HepG2 (cell line): ENCODE data around the gene RNF6. TPM values are rescaled to one million over a fixed set of nuclear protein-coding genes. Genes with fewer than 3 reads are reported as not detected.

ENCODE experiments used
- CEBPB ChIP-seq: IDR thresholded peaks from 2 replicates; pipeline ENCODE4 v1.6.1; 2011; ENCODE audit warnings: low read depth, low read length, improper control_type of control experiment, borderline replicate concordance
- GTF2F1 ChIP-seq: fragments of 150-350 bp; IDR thresholded peaks from 2 replicates; pipeline ENCODE4 v1.6.1; 2014; ENCODE audit warnings: low read length
- HCFC1 ChIP-seq: fragments of 150-350 bp; IDR thresholded peaks from 2 replicates; pipeline ENCODE4 v1.6.1; 2014; ENCODE audit warnings: low read depth, low read length
- PAF1 ChIP-seq: IDR thresholded peaks from 2 replicates; pipeline ENCODE4 v1.6.1; 2016; ENCODE audit warnings: missing genetic modification reagents, missing compliant biosample characterization
- RAD21 ChIP-seq: fragments of 450-650 bp; formaldehyde crosslinking; IDR thresholded peaks from 2 replicates; pipeline ENCODE4 v1.5.0; 2020; ENCODE audit warnings: mild to moderate bottlenecking
- REL ChIP-seq: sonication (generic); formaldehyde crosslinking; conservative IDR thresholded peaks from 2 replicates; pipeline ENCODE4 v1.8.0; 2022; ENCODE audit warnings: mild to moderate bottlenecking, missing genetic modification reagents, moderate library complexity
- RELA ChIP-seq: sonication (generic); formaldehyde crosslinking; IDR thresholded peaks from 2 replicates; pipeline ENCODE4 v1.4.0; 2020; ENCODE audit warnings: missing genetic modification reagents
- TSC22D2 ChIP-seq: sonication (generic); formaldehyde crosslinking; IDR thresholded peaks from 2 replicates; pipeline ENCODE4 v1.5.1; 2020; ENCODE audit warnings: missing genetic modification reagents, mild to moderate bottlenecking, borderline replicate concordance
- ZNF224 ChIP-seq: sonication (generic); formaldehyde crosslinking; IDR thresholded peaks from 2 replicates; pipeline ENCODE4 v1.5.0; 2020; ENCODE audit warnings: mild to moderate bottlenecking, missing genetic modification reagents
- ZNF446 ChIP-seq: sonication (generic); formaldehyde crosslinking; IDR thresholded peaks from 2 replicates; pipeline ENCODE4 v1.5.0; 2020; ENCODE audit warnings: mild to moderate bottlenecking, missing genetic modification reagents
- ZNF460 ChIP-seq: sonication (generic); formaldehyde crosslinking; IDR thresholded peaks from 2 replicates; pipeline ENCODE4 v1.5.1; 2020; ENCODE audit warnings: missing genetic modification reagents, mild to moderate bottlenecking, borderline replicate concordance
- ZNF549 ChIP-seq: sonication (generic); formaldehyde crosslinking; IDR thresholded peaks from 2 replicates; pipeline ENCODE4 v1.5.0; 2020; ENCODE audit warnings: missing genetic modification reagents
- polyA plus RNA-seq, 8 experiments: library from polyadenylated mRNA; depleted of rRNA in 3 of 8; stranded (reverse) in 7 of 8; unstranded in 1 of 8; fragments of >200 nt; fragmentation: Illumina TruSeq in 4 of 8; extraction: Trizol in 4 of 8; gene quantifications; 2 replicates each; pipeline versions ENCODE4 v1.2.1 to v1.2.3, GENCODE V29; 2011 to 2016; ENCODE audit warnings: low read depth in 4 of 8, missing spikeins in 1 of 8, mixed read lengths in 1 of 8; ENCODE audit not compliant: insufficient read depth in 1 of 8
- total RNA-seq, 5 experiments: library from RNA; depleted of rRNA; stranded (reverse); fragments of >200 nt; fragmentation: Illumina TruSeq; extraction: Trizol; gene quantifications; 2 replicates each; pipeline ENCODE4 v1.2.3, GENCODE V29; 2016; ENCODE audit warnings: low read depth in 1 of 5
- TF ChIP-seq, protein P1 (sequence below): sonication (generic); formaldehyde crosslinking; IDR thresholded peaks from 2 replicates; pipeline ENCODE4 v1.4.0; 2020; ENCODE audit warnings: missing genetic modification reagents
- TF ChIP-seq, protein P2 (sequence below): sonication (generic); formaldehyde crosslinking; IDR thresholded peaks from 2 replicates; pipeline ENCODE4 v1.5.0; 2020; ENCODE audit warnings: mild to moderate bottlenecking, missing genetic modification reagents, moderate library complexity
- TF ChIP-seq, protein P3 (sequence below): IDR thresholded peaks from 2 replicates; pipeline ENCODE4 v1.4.0; 2020; ENCODE audit warnings: mild to moderate bottlenecking, missing genetic modification reagents
- TF ChIP-seq, protein P4 (sequence below): sonication (generic); formaldehyde crosslinking; IDR thresholded peaks from 2 replicates; pipeline ENCODE4 v1.4.0; 2020; ENCODE audit warnings: missing genetic modification reagents
- TF ChIP-seq, protein P5 (sequence below): IDR thresholded peaks from 2 replicates; pipeline ENCODE4 v1.6.1; 2016; ENCODE audit warnings: missing biosample characterization, missing genetic modification reagents, low read depth
- TF ChIP-seq, protein P6 (sequence below): sonication (generic); formaldehyde crosslinking; IDR thresholded peaks from 2 replicates; pipeline ENCODE4 v1.8.0; 2022; ENCODE audit warnings: missing genetic modification reagents, low read depth, mild to moderate bottlenecking, borderline replicate concordance

RNF6 gene
- total and polyA plus RNA-seq, 2 of the 13 experiments (the other 11 are each of a cell fraction or from before 2014, with no cell fraction given) = 14.6 to 36.8 TPM

DNA sequence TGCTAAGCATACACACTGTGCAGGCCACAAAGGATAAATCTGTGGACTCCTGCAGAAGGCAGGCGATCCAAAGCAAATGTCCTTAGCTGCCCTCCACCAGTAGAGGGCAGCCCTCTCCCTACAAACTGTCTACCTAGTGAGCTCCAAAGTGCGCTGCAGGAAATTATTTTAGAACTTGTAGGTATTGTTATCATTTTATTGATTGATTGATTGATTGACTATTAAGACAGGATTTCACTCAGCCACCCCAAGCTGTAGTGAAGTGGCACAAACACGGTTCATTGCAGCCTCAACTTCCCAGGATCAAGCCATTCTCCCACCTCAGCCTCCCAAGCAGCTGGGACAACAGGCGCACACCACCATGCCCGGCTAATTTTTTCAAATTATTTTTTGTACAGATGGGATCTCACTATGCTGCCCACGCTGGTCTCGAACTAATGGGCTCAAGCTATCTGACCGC, 37.3 kb downstream of the RNF6 start (continued):
- TF ChIP-seq, protein P1, sequence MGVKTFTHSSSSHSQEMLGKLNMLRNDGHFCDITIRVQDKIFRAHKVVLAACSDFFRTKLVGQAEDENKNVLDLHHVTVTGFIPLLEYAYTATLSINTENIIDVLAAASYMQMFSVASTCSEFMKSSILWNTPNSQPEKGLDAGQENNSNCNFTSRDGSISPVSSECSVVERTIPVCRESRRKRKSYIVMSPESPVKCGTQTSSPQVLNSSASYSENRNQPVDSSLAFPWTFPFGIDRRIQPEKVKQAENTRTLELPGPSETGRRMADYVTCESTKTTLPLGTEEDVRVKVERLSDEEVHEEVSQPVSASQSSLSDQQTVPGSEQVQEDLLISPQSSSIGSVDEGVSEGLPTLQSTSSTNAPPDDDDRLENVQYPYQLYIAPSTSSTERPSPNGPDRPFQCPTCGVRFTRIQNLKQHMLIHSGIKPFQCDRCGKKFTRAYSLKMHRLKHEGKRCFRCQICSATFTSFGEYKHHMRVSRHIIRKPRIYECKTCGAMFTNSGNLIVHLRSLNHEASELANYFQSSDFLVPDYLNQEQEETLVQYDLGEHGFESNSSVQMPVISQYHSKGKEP = no peak
- no peak for TF ChIP-seq RELA
- TF ChIP-seq, protein P2, sequence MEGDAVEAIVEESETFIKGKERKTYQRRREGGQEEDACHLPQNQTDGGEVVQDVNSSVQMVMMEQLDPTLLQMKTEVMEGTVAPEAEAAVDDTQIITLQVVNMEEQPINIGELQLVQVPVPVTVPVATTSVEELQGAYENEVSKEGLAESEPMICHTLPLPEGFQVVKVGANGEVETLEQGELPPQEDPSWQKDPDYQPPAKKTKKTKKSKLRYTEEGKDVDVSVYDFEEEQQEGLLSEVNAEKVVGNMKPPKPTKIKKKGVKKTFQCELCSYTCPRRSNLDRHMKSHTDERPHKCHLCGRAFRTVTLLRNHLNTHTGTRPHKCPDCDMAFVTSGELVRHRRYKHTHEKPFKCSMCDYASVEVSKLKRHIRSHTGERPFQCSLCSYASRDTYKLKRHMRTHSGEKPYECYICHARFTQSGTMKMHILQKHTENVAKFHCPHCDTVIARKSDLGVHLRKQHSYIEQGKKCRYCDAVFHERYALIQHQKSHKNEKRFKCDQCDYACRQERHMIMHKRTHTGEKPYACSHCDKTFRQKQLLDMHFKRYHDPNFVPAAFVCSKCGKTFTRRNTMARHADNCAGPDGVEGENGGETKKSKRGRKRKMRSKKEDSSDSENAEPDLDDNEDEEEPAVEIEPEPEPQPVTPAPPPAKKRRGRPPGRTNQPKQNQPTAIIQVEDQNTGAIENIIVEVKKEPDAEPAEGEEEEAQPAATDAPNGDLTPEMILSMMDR (CRISPR knock-in tag) = peak; percentile 84
- TF ChIP-seq CEBPB = no peak
- no peak for TF ChIP-seq GTF2F1
- TF ChIP-seq, protein P3, sequence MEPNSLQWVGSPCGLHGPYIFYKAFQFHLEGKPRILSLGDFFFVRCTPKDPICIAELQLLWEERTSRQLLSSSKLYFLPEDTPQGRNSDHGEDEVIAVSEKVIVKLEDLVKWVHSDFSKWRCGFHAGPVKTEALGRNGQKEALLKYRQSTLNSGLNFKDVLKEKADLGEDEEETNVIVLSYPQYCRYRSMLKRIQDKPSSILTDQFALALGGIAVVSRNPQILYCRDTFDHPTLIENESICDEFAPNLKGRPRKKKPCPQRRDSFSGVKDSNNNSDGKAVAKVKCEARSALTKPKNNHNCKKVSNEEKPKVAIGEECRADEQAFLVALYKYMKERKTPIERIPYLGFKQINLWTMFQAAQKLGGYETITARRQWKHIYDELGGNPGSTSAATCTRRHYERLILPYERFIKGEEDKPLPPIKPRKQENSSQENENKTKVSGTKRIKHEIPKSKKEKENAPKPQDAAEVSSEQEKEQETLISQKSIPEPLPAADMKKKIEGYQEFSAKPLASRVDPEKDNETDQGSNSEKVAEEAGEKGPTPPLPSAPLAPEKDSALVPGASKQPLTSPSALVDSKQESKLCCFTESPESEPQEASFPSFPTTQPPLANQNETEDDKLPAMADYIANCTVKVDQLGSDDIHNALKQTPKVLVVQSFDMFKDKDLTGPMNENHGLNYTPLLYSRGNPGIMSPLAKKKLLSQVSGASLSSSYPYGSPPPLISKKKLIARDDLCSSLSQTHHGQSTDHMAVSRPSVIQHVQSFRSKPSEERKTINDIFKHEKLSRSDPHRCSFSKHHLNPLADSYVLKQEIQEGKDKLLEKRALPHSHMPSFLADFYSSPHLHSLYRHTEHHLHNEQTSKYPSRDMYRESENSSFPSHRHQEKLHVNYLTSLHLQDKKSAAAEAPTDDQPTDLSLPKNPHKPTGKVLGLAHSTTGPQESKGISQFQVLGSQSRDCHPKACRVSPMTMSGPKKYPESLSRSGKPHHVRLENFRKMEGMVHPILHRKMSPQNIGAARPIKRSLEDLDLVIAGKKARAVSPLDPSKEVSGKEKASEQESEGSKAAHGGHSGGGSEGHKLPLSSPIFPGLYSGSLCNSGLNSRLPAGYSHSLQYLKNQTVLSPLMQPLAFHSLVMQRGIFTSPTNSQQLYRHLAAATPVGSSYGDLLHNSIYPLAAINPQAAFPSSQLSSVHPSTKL (CRISPR knock-in tag) = no peak
- no peak for TF ChIP-seq HCFC1
- TF ChIP-seq ZNF549 = no peak
- no peak for TF ChIP-seq PAF1
- TF ChIP-seq, protein P4, sequence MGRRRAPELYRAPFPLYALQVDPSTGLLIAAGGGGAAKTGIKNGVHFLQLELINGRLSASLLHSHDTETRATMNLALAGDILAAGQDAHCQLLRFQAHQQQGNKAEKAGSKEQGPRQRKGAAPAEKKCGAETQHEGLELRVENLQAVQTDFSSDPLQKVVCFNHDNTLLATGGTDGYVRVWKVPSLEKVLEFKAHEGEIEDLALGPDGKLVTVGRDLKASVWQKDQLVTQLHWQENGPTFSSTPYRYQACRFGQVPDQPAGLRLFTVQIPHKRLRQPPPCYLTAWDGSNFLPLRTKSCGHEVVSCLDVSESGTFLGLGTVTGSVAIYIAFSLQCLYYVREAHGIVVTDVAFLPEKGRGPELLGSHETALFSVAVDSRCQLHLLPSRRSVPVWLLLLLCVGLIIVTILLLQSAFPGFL (CRISPR knock-in tag) = no peak
- TF ChIP-seq REL (CRISPR knock-in tag) = no peak
- peak; percentile 56; the same call in 1 of the 2 replicates for TF ChIP-seq ZNF460 (CRISPR knock-in tag)
- TF ChIP-seq, protein P5, sequence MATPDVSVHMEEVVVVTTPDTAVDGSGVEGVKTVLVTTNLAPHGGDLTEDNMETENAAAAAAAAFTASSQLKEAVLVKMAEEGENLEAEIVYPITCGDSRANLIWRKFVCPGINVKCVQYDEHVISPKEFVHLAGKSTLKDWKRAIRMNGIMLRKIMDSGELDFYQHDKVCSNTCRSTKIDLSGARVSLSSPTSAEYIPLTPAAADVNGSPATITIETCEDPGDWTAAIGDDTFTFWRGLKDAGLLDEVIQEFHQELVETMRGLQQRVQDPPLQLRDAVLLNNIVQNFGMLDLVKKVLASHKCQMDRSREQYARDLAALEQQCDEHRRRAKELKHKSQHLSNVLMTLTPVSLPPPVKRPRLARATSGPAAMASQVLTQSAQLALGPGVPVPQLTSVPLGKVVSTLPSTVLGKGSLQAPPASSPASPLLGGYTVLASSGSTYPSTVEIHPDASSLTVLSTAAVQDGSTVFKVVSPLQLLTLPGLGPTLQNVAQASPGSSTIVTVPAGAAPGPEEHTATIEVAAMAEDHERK = no peak
- TF ChIP-seq ZNF224 (CRISPR knock-in tag) = no peak
- TF ChIP-seq ZNF446 (CRISPR knock-in tag) = no peak
- no peak for TF ChIP-seq TSC22D2 (CRISPR knock-in tag)
- peak; percentile 68 for TF ChIP-seq RAD21 (CRISPR knock-in tag)
- TF ChIP-seq, protein P6, sequence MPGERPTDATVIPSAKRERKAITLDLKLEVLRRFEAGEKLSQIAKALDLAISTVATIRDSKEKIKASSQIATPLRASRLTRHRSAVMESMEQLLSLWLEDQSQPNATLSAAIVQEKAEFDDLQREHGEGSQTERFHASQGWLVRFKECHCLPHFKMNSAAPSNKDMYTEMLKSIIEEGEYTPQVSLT (CRISPR knock-in tag) = no peak
